Tibial nerve (tissue), 4 donors: ENCODE measurements around the gene SMG6.

Source experiments
- EP300 ChIP-seq, 2 donors: sonication (generic); formaldehyde crosslinking; IDR thresholded peaks; one replicate each; pipeline ENCODE4 v1.6.1; 2017; ENCODE audit warnings: antibody characterized with exemption in 2 of 2, mild to moderate bottlenecking in 1 of 2
- POLR2A ChIP-seq, 2 donors: fragments of 450-650 bp; IDR thresholded peaks; one replicate each; pipeline ENCODE4 v1.6.1; 2017; ENCODE audit warnings: antibody characterized with exemption in 2 of 2, mild to moderate bottlenecking in 2 of 2, moderate library complexity in 2 of 2
- TF ChIP-seq, protein P1 (sequence below), 5 experiments: fragments of 200-600 bp in 3 of 5; fragments of 450-650 bp in 2 of 5; sonication (generic) in 3 of 5; IDR thresholded peaks; one replicate each; pipeline ENCODE4 v1.5.1; 2016 to 2019; ENCODE audit warnings: antibody characterized with exemption in 5 of 5, mild to moderate bottlenecking in 3 of 5, moderate library complexity in 2 of 5

DNA sequence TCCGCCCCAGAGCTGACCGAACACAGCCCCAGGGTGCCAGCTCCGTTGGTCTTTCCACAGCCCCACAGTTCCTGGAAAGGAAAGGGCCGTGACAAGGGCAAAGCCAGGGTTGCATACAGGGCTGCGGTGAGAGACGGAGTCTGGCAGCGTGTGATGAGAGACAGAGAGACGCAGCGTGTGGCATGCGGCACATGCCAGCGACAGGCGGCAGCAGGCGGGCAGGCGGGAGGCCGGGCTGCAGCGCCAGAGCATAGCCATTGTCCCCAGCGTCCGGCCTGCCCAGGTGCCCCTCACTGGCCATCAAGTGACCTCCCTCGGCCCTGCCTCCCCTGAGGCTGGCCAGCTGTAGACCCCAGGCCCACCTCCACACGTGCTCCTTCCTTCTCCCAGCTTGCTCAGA is 287.1 kb downstream of the SMG6 start:
- TF ChIP-seq, protein P1, sequence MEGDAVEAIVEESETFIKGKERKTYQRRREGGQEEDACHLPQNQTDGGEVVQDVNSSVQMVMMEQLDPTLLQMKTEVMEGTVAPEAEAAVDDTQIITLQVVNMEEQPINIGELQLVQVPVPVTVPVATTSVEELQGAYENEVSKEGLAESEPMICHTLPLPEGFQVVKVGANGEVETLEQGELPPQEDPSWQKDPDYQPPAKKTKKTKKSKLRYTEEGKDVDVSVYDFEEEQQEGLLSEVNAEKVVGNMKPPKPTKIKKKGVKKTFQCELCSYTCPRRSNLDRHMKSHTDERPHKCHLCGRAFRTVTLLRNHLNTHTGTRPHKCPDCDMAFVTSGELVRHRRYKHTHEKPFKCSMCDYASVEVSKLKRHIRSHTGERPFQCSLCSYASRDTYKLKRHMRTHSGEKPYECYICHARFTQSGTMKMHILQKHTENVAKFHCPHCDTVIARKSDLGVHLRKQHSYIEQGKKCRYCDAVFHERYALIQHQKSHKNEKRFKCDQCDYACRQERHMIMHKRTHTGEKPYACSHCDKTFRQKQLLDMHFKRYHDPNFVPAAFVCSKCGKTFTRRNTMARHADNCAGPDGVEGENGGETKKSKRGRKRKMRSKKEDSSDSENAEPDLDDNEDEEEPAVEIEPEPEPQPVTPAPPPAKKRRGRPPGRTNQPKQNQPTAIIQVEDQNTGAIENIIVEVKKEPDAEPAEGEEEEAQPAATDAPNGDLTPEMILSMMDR (IDR thresholded peaks at IDR 0.05) = no peak
- TF ChIP-seq POLR2A (IDR thresholded peaks at IDR 0.05) = no peak
- TF ChIP-seq EP300 (IDR thresholded peaks at IDR 0.05) = no peak
